Breast epithelium (tissue), 4 donors: ENCODE results near the gene DPY19L1. TPM values are rescaled to one million over a fixed set of nuclear protein-coding genes. Genes with fewer than 3 reads are reported as not detected.
"Not testable (repeated sequence)": the region's sequence is repeated elsewhere in the genome, so short reads cannot be mapped to it uniquely, and the experiment has no call there.

Experiments used
- DNase-seq, 2 donors: peaks; one replicate each; pipeline ENCODE4 v3.0.0-alpha.2; 2019; ENCODE audit warnings: low spot score in 2 of 2
- H3K27ac ChIP-seq, 2 donors: fragments of 200-600 bp; sonication (generic) in 1 of 2; one replicate each; pipeline ENCODE4 v1.5.1; 2016 to 2019; ENCODE audit warnings: mild to moderate bottlenecking in 1 of 2
- H3K27me3 ChIP-seq, 2 donors: fragments of 200-600 bp; sonication (generic) in 1 of 2; one replicate each; pipeline versions ENCODE4 v1.5.1 to v1.6.0; 2017 to 2019; ENCODE audit warnings: control low read depth in 1 of 2, mild to moderate bottlenecking in 1 of 2
- H3K36me3 ChIP-seq: fragments of 200-600 bp; one replicate; pipeline ENCODE4 v1.5.1; 2019
- H3K4me1 ChIP-seq, 2 donors: fragments of 200-600 bp; sonication (generic); one replicate each; pipeline ENCODE4 v1.5.1; 2016 to 2019; ENCODE audit warnings: control low read depth in 1 of 2
- H3K4me3 ChIP-seq, 3 donors: fragments of 200-600 bp; sonication (generic); 1 replicate in 2 of 3; 2 replicates in 1 of 3; pipeline ENCODE4 v1.5.1; 2016 to 2019; ENCODE audit warnings: mild to moderate bottlenecking in 3 of 3, moderate library complexity in 2 of 3
- H3K9me3 ChIP-seq, 2 donors: fragments of 200-600 bp; sonication (generic) in 1 of 2; one replicate each; pipeline ENCODE4 v1.5.1; 2016 to 2019; ENCODE audit warnings: control low read depth in 1 of 2
- POLR2A ChIP-seq: fragments of 450-650 bp; IDR thresholded peaks from one replicate; pipeline ENCODE4 v1.6.1; 2016; ENCODE audit warnings: antibody characterized with exemption, mild to moderate bottlenecking, moderate library complexity
- POLR2AphosphoS5 ChIP-seq, 3 donors: sonication (generic); formaldehyde crosslinking; IDR thresholded peaks; one replicate each; pipeline ENCODE4 v1.6.1; 2017; ENCODE audit warnings: antibody characterized with exemption in 3 of 3
- intact Hi-C: fragments of 100-400 bp; cut with DNase I; formaldehyde crosslinking; loops from one replicate; pipeline ENCODE4 v1.15.1; 2023; ENCODE audit warnings: low total_unique reads
- total RNA-seq, 3 donors: library from RNA; depleted of rRNA; stranded (reverse); fragments of >200 nt; gene quantifications; one replicate each; pipeline ENCODE4 v1.1.0, GENCODE V29; 2016
- TF ChIP-seq, protein P1 (sequence below), 3 donors: fragments of 450-650 bp; IDR thresholded peaks; one replicate each; pipeline ENCODE4 v1.5.1; 2016 to 2017; ENCODE audit warnings: antibody characterized with exemption in 3 of 3, mild to moderate bottlenecking in 3 of 3, moderate library complexity in 3 of 3

The DPY19L1 gene
- total RNA-seq, 3 donors from 2014 or later: 14.1 to 18.2 (median 17.4) TPM

DNA sequence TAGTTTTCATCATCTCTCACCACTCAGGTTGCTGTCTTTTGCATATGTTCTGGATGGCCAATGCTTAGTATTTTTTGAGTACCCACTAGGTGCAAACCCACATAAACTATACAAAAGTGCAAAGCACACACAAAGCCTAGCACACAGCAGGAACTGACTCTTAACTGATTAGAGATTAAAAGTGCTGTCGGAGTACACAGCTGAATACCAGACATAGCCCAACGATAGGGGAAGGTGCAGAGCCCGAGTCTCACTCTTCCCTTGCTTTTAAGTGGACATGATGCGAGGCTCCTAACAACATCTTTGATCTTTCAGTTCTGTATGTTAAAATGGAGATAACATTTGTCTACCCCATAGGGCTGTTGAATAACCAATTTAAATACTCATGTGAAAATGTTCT lies 90.8 kb downstream of the DPY19L1 start:
- no peak for DNase-seq
- no peaks in the 10 kb centered on the region for H3K36me3 ChIP-seq
- no peak overlapping the region for H3K4me3 ChIP-seq
- intact Hi-C loops: no loop called here
- H3K27ac ChIP-seq: no peak overlapping the region
- H3K9me3 ChIP-seq: no peaks in the 10 kb centered on the region
- TF ChIP-seq, protein P1, sequence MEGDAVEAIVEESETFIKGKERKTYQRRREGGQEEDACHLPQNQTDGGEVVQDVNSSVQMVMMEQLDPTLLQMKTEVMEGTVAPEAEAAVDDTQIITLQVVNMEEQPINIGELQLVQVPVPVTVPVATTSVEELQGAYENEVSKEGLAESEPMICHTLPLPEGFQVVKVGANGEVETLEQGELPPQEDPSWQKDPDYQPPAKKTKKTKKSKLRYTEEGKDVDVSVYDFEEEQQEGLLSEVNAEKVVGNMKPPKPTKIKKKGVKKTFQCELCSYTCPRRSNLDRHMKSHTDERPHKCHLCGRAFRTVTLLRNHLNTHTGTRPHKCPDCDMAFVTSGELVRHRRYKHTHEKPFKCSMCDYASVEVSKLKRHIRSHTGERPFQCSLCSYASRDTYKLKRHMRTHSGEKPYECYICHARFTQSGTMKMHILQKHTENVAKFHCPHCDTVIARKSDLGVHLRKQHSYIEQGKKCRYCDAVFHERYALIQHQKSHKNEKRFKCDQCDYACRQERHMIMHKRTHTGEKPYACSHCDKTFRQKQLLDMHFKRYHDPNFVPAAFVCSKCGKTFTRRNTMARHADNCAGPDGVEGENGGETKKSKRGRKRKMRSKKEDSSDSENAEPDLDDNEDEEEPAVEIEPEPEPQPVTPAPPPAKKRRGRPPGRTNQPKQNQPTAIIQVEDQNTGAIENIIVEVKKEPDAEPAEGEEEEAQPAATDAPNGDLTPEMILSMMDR (IDR thresholded peaks at IDR 0.05): no peak
- TF ChIP-seq POLR2A (no peak), POLR2AphosphoS5 (IDR thresholded peaks at IDR 0.05) (no peak)
- H3K4me1 ChIP-seq: no peaks in the 10 kb centered on the region
- no peaks in the 10 kb centered on the region for H3K27me3 ChIP-seq

DNA sequence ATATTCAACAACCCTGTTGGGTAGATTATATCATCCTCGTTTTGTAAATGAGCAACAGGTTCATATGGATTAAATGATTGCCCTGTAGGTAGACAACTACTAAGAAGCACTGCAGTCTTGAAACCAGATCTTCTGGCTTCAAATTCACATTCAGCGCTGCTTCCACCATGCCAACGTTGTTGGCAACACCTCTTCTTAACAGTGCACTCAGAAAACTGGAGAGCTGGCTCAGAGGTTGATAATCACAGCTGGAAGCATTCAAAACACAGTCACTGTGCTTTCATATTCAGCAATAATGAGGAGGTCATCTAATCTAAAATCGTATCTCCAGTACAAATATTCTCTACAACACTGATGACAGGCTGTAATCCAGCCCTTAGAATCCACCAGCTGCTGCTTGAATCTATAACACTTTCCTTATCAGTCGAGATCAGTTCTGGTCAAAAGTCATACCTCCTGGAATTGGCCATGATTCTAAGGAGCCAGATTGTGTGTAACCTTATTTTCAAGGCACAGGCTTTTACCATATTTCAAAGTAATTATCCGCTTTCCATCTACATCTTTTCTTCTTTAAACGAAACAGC lies 91.3 kb downstream of the DPY19L1 start:
- DNase-seq, H3K27ac ChIP-seq, H3K9me3 ChIP-seq, H3K27me3 ChIP-seq, H3K4me3 ChIP-seq, intact Hi-C loops, H3K36me3 ChIP-seq, H3K4me1 ChIP-seq: not testable (repeated sequence)

DNA sequence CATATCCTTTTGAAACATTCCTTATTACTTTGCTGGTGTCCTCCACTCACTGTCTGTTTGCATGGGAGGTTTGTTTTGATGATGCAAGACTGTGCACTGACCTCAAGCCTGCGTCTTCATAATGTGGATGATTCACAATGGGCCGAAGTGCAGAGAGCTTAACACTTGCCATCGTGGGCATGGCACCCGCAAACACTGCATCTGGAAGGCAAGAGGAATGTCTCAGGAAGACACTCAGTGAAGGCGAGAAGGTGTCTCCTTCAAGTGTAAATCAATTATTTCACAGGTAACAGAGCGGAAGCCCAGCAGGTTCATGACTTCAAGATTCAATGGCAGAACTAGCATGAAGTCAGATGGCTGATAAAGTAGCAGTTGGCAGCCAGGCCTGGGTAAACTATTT lies 98.1 kb downstream of the DPY19L1 start:
- intact Hi-C loops: no loop called here
- no peaks in the 10 kb centered on the region for H3K9me3 ChIP-seq
- H3K4me1 ChIP-seq: no peaks in the 10 kb centered on the region
- DNase-seq: no peak
- H3K36me3 ChIP-seq: no peaks in the 10 kb centered on the region
- no peaks in the 10 kb centered on the region for H3K27me3 ChIP-seq
- no peak overlapping the region for H3K27ac ChIP-seq
- H3K4me3 ChIP-seq: no peak overlapping the region
- TF ChIP-seq, protein P1 (IDR thresholded peaks at IDR 0.05): no peak
- no peak for TF ChIP-seq POLR2A
- no peak for TF ChIP-seq POLR2AphosphoS5 (IDR thresholded peaks at IDR 0.05)

DNA sequence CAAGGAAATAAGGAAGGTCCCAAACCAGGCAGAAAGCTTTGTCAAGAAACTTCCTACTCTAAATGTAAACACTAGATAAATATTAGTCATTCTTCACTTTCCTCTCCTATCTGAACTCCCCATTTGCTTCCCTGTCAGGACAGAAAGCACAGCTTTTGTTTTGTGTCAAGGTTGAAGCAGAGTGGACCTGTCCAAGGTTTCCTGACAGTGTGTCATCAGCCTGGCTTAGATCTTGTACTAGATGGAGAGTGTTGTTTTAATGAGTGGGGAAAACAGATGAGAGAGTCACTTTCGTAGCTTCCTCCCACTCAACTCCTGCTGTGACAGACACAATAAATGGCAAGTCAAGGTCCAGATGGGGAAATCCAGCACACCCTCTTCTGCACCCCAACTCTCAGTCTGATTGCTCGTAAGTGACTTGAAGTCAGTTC lies 101.5 kb downstream of the DPY19L1 start:
- intact Hi-C loops, H3K36me3 ChIP-seq, H3K4me1 ChIP-seq, H3K9me3 ChIP-seq, H3K27me3 ChIP-seq, H3K4me3 ChIP-seq, H3K27ac ChIP-seq, DNase-seq: not testable (repeated sequence)

DNA sequence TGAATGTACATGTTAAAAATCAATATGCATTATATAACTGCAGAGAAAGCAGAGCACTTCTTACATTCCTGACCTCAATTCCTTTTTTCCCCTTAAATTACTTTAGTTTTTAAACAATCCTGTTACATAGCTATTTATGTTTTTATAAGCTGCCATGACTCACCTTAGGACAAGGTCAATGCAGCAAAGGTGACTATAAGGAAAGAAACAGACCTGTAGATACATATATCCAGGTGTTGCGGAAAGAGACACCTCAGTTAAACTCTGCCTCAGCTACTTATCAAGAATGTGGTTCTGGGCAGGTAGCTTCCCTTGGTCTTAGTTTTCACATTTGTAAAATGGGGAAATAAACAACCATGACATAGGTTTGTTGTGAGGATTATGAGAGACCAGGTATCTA lies 105.5 kb downstream of the DPY19L1 start:
- TF ChIP-seq POLR2A (no peak), POLR2AphosphoS5 (IDR thresholded peaks at IDR 0.05) (no peak)
- TF ChIP-seq, protein P1 (IDR thresholded peaks at IDR 0.05): no peak
- no peaks in the 10 kb centered on the region for H3K36me3 ChIP-seq
- H3K4me1 ChIP-seq: no peaks in the 10 kb centered on the region
- H3K27ac ChIP-seq: no peak overlapping the region
- intact Hi-C loops: no loop called here
- no peak for DNase-seq
- H3K27me3 ChIP-seq: no peaks in the 10 kb centered on the region
- H3K4me3 ChIP-seq: no peak overlapping the region
- H3K9me3 ChIP-seq: no peaks in the 10 kb centered on the region

DNA sequence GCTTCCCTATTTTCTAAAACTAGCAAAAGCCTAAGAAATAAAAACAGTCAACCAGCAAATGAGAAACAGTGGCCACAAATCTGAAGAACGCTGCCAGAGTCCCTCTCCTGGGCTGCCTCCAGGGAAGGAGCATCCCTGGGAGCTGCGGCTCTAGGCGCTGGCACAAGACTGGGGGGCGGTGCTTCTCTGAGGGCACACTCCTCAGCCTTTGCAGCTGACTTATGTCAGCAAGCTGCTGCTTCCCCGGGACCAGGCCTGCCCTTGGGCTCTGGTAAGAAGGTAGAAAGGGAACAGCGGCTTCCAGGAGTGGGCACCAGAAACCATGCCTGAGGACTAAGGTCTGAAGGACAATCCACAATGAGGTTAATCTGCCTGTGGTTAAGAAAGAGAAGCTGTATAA lies 107.5 kb downstream of the DPY19L1 start:
- H3K9me3 ChIP-seq, H3K36me3 ChIP-seq, H3K4me1 ChIP-seq, H3K4me3 ChIP-seq, H3K27ac ChIP-seq, intact Hi-C loops, H3K27me3 ChIP-seq, DNase-seq: not testable (repeated sequence)

DNA sequence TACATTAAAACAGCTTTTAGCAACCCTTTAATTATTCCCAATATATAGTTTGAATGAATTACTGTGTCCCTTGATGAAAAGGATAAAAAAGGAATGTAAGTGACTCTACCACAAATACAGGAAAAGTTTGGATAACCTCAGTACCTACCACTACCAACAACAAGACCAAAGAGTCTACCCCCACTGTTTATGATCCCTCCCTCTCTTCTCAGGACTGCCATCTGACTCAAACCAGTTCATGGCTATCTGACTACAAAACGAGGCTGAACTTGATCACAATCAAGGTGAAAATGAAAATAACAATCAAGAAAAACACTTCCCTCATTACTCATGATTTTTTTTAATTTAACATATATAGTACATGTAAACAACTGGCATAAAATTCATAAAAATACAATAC lies 108.7 kb downstream of the DPY19L1 start:
- Histone ChIP-seq H3K36me3 (no peaks in the 10 kb centered on the region), H3K27me3 (no peaks in the 10 kb centered on the region), H3K27ac (no peak overlapping the region), H3K9me3 (no peaks in the 10 kb centered on the region), H3K4me1 (no peaks in the 10 kb centered on the region), H3K4me3 (no peak overlapping the region)
- intact Hi-C loops: no loop called here
- no peak for DNase-seq
- TF ChIP-seq, protein P1 (IDR thresholded peaks at IDR 0.05): no peak
- no peak for TF ChIP-seq POLR2A
- TF ChIP-seq POLR2AphosphoS5 (IDR thresholded peaks at IDR 0.05): no peak
